Measurements from ENCODE around the gene OPCML. TPM values are rescaled to one million over a fixed set of nuclear protein-coding genes. Genes with fewer than 3 reads are reported as not detected.

Gene OPCML
- polyA plus RNA-seq, 3 donors, result not detected

- Histone ChIP-seq H4K20me1 (ENCODE audit: insufficient read depth, low read length) (no peaks in the 10 kb centered on the region), H3K27ac (ENCODE audit: low read depth in 1 of 2, low read length in 2 of 2) (no peak overlapping the region), H3K27me3 (ENCODE audit: control insufficient read depth in 2 of 2, insufficient read depth in 2 of 2, low read length in 2 of 2) (no peaks in the 10 kb centered on the region), H3K36me3 (replicated peaks in 1 of 2; ENCODE audit: control insufficient read depth in 1 of 2, insufficient read depth in 2 of 2, low read length in 2 of 2) (no peaks in the 10 kb centered on the region), H3K9me3 (replicated peaks in 1 of 2; ENCODE audit: control insufficient read depth in 1 of 2, insufficient read depth in 1 of 2, low read length in 2 of 2) (no peaks in the 10 kb centered on the region), H3K4me2 (replicated peaks; ENCODE audit: extremely low read depth, low read length, poor library complexity, severe bottlenecking) (no peak overlapping the region), H3K4me3 (replicated peaks in 1 of 3; ENCODE audit: low read depth in 2 of 3, low read length in 3 of 3) (no peak overlapping the region), H3K4me1 (ENCODE audit: control insufficient read depth in 1 of 2, insufficient read depth in 2 of 2, low read length in 2 of 2) (no peaks in the 10 kb centered on the region), H3K79me2 (ENCODE audit: insufficient read depth, low read length) (no peaks in the 10 kb centered on the region), H2AFZ (ENCODE audit: insufficient read depth, low read depth, low read length, poor library complexity, severe bottlenecking) (no peak overlapping the region), H3K9ac (ENCODE audit: insufficient read depth, low read length, poor library complexity, severe bottlenecking) (no peak overlapping the region)
- intact Hi-C loops (cut with micrococcal nuclease), result no loop called here
- WGBS (ENCODE audit: insufficient coverage), result 83% methylated on average over 1 of the region's 2 CpGs
- Mint-ChIP-seq H3K9me3 (peaks cover 0 to 5% (median 2%) of the 10 kb centered on the region in 7 donors), H3K4me1 (no peaks in the 10 kb centered on the region), H3K4me3 (no peak overlapping the region), H3K27ac (no peak overlapping the region), H3K36me3 (no peaks in the 10 kb centered on the region), H3K27me3 (ENCODE audit: low read depth in 3 of 3) (peaks cover 0 to 3% (median 0%) of the 10 kb centered on the region in 3 donors)
- no peak for DNase-seq
- no peak for TF ChIP-seq CTCF (IDR thresholded peaks at IDR 0.05)
Observed at GRCh38 chr11:132601875-132602274, 930.4 kb downstream of the OPCML start.

DNA sequence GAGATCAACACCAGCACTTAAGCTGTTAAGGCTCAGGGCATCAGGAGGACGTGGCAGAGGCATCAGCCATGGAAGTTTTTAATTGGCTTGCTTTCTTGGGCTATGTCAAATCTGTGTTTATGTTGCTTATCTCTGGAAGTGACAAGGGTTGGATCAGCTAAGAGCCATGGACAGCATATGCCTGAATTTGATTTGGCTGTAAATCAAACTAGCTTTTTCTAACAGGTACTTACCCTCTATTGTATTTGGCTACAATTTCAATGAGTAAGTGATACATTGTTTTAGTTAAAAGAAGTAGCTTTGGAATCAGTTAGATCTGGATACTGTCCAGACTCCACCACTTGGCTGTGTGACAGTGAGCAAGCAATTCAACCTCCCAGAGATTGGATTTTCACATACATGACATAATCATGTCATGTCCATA, 936.6 kb downstream of the OPCML start:
- TF ChIP-seq CTCF (IDR thresholded peaks at IDR 0.05), result no peak
- WGBS (ENCODE audit: insufficient coverage), result 55% methylated on average over 1 of the region's 1 CpG
- no peak overlapping the region for H3K4me3 Mint-ChIP-seq
- Histone ChIP-seq H3K4me3 (replicated peaks in 1 of 3; ENCODE audit: low read depth in 2 of 3, low read length in 3 of 3) (no peak overlapping the region), H4K20me1 (ENCODE audit: insufficient read depth, low read length) (no peaks in the 10 kb centered on the region), H3K4me1 (ENCODE audit: control insufficient read depth in 1 of 2, insufficient read depth in 2 of 2, low read length in 2 of 2) (no peaks in the 10 kb centered on the region), H3K27me3 (ENCODE audit: control insufficient read depth in 2 of 2, insufficient read depth in 2 of 2, low read length in 2 of 2) (no peaks in the 10 kb centered on the region), H3K4me2 (replicated peaks; ENCODE audit: extremely low read depth, low read length, poor library complexity, severe bottlenecking) (no peak overlapping the region), H2AFZ (ENCODE audit: insufficient read depth, low read depth, low read length, poor library complexity, severe bottlenecking) (no peak overlapping the region), H3K9ac (ENCODE audit: insufficient read depth, low read length, poor library complexity, severe bottlenecking) (no peak overlapping the region), H3K79me2 (ENCODE audit: insufficient read depth, low read length) (no peaks in the 10 kb centered on the region), H3K27ac (ENCODE audit: low read depth in 1 of 2, low read length in 2 of 2) (no peak overlapping the region), H3K36me3 (replicated peaks in 1 of 2; ENCODE audit: control insufficient read depth in 1 of 2, insufficient read depth in 2 of 2, low read length in 2 of 2) (no peaks in the 10 kb centered on the region), H3K9me3 (replicated peaks in 1 of 2; ENCODE audit: control insufficient read depth in 1 of 2, insufficient read depth in 1 of 2, low read length in 2 of 2) (no peaks in the 10 kb centered on the region)
- H3K27ac Mint-ChIP-seq, result no peak overlapping the region
- H3K9me3 Mint-ChIP-seq, result peaks cover 0 to 6% (median 1%) of the 10 kb centered on the region in 7 donors
- DNase-seq, result no peak
- H3K27me3 Mint-ChIP-seq (ENCODE audit: low read depth in 3 of 3), result peaks cover 0 to 3% (median 0%) of the 10 kb centered on the region in 3 donors
- no peaks in the 10 kb centered on the region for H3K36me3 Mint-ChIP-seq
- intact Hi-C loops (cut with micrococcal nuclease), result no loop called here
- H3K4me1 Mint-ChIP-seq, result no peaks in the 10 kb centered on the region
